GM12801 (cell line): ENCODE results near the gene FOXN4.

Source experiments
- CTCF ChIP-seq: IDR thresholded peaks from one replicate; pipeline ENCODE4 v1.5.1; 2011; ENCODE audit warnings: control low read depth; ENCODE audit not compliant: insufficient read length; ENCODE audit errors: extremely low read depth

Gene FOXN4, protein sequence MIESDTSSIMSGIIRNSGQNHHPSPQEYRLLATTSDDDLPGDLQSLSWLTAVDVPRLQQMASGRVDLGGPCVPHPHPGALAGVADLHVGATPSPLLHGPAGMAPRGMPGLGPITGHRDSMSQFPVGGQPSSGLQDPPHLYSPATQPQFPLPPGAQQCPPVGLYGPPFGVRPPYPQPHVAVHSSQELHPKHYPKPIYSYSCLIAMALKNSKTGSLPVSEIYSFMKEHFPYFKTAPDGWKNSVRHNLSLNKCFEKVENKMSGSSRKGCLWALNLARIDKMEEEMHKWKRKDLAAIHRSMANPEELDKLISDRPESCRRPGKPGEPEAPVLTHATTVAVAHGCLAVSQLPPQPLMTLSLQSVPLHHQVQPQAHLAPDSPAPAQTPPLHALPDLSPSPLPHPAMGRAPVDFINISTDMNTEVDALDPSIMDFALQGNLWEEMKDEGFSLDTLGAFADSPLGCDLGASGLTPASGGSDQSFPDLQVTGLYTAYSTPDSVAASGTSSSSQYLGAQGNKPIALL

GRCh38 chr12:109308534-109309380 lies at the start of gene FOXN4:
Gene FOXN4, minus strand, starts transcription at chr12:109309284. Its CDS starts 963 bp downstream, at chr12:109308321.
- TF ChIP-seq CTCF, result no peak

- TF ChIP-seq CTCF, result no peak
These were observed 49.2 kb upstream of the FOXN4 start for GRCh38 chr12:109358154-109358869.

DNA sequence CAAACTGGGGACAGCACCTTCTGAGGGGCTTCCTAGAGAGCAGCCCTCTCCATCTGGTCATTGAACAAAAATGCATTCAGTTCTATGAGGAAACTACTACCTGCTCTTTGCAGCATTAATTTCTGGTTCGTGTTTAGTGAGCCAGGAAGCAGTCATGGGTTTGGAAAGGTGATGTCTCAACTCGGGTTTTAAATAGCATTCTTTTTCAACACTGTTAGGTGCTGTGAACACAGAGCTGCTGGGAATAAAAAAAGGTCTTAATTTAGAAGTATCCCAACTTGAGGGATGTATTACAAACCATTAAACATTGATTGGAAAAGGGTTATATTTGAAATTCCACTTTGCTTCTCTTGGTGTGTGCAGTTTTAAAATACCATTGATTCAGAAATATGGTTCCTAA lies 47.9 kb upstream of the FOXN4 start:
- no peak for TF ChIP-seq CTCF

DNA sequence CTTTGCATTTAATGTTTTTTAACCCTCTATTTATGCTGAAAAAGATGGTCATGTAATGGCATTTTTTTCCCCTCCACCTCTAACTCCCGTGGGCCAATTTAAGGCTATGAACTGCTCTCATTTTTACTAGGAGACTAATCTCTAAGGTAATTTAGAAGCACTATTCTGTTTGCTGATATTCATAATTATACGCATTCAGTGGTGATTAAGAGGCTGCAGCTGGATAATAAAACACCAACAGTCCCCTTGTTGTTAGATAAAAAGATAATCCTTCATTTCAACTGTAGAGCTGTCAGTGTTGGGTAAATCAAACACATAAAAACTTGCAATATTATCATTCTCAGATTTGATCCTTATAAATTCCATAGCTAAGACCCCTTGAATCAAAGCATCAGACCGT lies 47.5 kb upstream of the FOXN4 start:
- TF ChIP-seq CTCF, result no peak

DNA sequence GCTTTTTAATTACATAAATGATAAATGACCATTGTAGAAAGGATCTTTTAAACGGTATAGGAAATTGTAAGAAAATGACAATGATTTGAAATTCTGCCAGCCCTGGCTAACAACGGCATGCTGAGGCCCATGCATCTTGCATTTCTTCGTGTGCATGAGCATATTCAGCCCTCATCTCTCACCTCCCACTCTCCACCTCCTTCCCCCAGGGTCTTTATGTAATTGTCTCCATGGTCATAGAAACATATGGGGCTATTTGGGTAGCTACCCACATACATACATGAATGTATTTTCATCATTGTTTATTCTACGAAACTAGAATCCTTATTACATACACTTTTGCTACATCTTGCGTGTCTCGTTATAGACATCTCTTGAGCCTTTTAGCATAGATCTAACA lies 43.1 kb upstream of the FOXN4 start:
- no peak for TF ChIP-seq CTCF

GRCh38 chr12:109347589-109347988 lies 38.5 kb upstream of the FOXN4 start, which contains the start of gene MYO1H:
Gene MYO1H, plus strand, starts transcription at chr12:109347900. Its CDS starts 61 bp downstream, at chr12:109347961.
- no peak for TF ChIP-seq CTCF

- TF ChIP-seq CTCF, result no peak
These were observed 37.8 kb upstream of the FOXN4 start for GRCh38 chr12:109346920-109347319.
